ENCODE results near the gene FAT3. TPM values are rescaled to one million over a fixed set of nuclear protein-coding genes. Genes with fewer than 3 reads are reported as not detected.

FAT3 gene
- total and polyA plus RNA-seq, 2 of the 4 experiments (the other 2 are of a cell fraction): 0.53 to 2.9 TPM

DNA sequence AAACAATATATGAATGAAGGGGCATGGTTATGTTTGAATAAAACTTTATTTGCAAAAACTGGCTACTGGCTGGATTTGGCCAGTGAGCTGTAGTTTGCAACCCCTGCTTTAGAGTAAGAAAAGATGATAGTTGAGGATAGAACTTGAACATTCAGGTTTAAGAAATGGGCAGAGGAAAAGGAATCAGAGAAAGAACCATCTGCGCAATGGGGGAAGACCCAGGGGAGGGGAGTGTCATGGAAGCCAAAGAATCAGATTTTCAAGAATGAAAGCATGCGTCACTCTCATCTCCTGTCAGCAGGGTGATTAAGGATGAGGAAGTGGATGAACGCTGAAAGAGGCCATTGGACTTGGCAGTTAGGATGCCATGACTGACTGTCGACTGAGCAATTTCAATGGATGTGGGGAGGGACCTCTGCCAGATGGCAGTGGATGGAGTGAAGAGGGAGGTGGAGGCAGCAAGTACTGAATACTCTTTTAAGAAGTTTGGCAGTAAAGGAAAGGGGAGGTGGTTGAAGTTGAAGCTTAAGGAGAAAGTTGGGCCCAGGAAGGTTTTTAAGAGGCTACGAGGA, 21.2 kb downstream of the FAT3 start:
- no peak overlapping the region for H3K4ac ChIP-seq (ENCODE audit: low read depth, low read length)
- no peaks in the 10 kb centered on the region for H4K20me1 ChIP-seq (ENCODE audit: insufficient read depth, low read length)
- H3K4me2 ChIP-seq (ENCODE audit: low read depth, low read length): no peak overlapping the region
- H3K27ac ChIP-seq (ENCODE audit: insufficient read depth, low read length): no peak overlapping the region
- H3K23ac ChIP-seq (ENCODE audit: low read depth, low read length): no peak overlapping the region
- H2BK15ac ChIP-seq (ENCODE audit: low read depth, low read length): no peak overlapping the region
- no peaks in the 10 kb centered on the region for H3K9me1 ChIP-seq (ENCODE audit: insufficient read depth, low read length)
- H3K27me3 ChIP-seq (ENCODE audit: control insufficient read depth, insufficient read depth, low read length): no peaks in the 10 kb centered on the region
- no peak overlapping the region for H4K5ac ChIP-seq (ENCODE audit: low read depth, low read length)
- ChIA-PET CTCF (no interaction called here), POLR2A (ENCODE audit: unreplicated experiment) (no interaction called here)
- TF ChIP-seq RAD21 (IDR thresholded peaks at IDR 0.05; ENCODE audit: low read length) (no peak), FOS (IDR thresholded peaks at IDR 0.05; ENCODE audit: low read depth, low read length) (no peak), RCOR1 (IDR thresholded peaks at IDR 0.05; ENCODE audit: insufficient replicate concordance, low read length) (no peak), MXI1 (IDR thresholded peaks at IDR 0.05; ENCODE audit: borderline replicate concordance, low read depth, low read length) (no peak), POLR2A (IDR thresholded peaks at IDR 0.05; ENCODE audit: low read depth, low read length) (no peak), MAFK (IDR thresholded peaks at IDR 0.05; ENCODE audit: low read depth, low read length) (no peak)
- H3K79me1 ChIP-seq (ENCODE audit: low read depth in 1 of 2, low read length in 2 of 2): no peaks in the 10 kb centered on the region
- dilution Hi-C loops (cut with HindIII; ENCODE audit: low sequenced_read_pairs, unreplicated experiment): no loop called here
- no peak overlapping the region for H3K18ac ChIP-seq (ENCODE audit: low read depth, low read length)
- no peaks in the 10 kb centered on the region for H3K4me1 ChIP-seq (ENCODE audit: control insufficient read depth, insufficient read depth, low read length)
- H2AK5ac ChIP-seq (ENCODE audit: low read depth, low read length): no peak overlapping the region
- BruUV-seq (replicated peaks): no TSS peak
- no peak overlapping the region for H3K9ac ChIP-seq (ENCODE audit: low read depth, low read length)
- DNase-seq (no peak), ATAC-seq (ENCODE audit: low read depth) (no peak)
- no peak overlapping the region for H2BK20ac ChIP-seq (ENCODE audit: low read depth, low read length)
- intact Hi-C loops (cut with micrococcal nuclease): no loop called here
- H3K36me3 ChIP-seq (ENCODE audit: control insufficient read depth, insufficient read depth, low read length): no peaks in the 10 kb centered on the region
- no peak overlapping the region for H2BK120ac ChIP-seq (ENCODE audit: low read depth, low read length)
- no peak overlapping the region for H4K91ac ChIP-seq (ENCODE audit: insufficient read depth, low read depth, low read length)
- H3K9me3 ChIP-seq (ENCODE audit: control insufficient read depth, insufficient read depth, low read length): no peaks in the 10 kb centered on the region
- H4K8ac ChIP-seq (ENCODE audit: low read depth in 2 of 2, low read length in 2 of 2): no peak overlapping the region
- no peak overlapping the region for H2AK9ac ChIP-seq (replicated peaks; ENCODE audit: low read depth, low read length, poor library complexity)
- WGBS, 2 experiments (ENCODE audit: extremely low coverage in 2 of 2, insufficient read length in 1 of 2): 86% methylated on average over 5 of the region's 5 CpGs; no CpG with 5 or more reads in 1 of the 2 experiments
- no peak overlapping the region for H3K14ac ChIP-seq (replicated peaks; ENCODE audit: low read depth, low read length)
- H3K56ac ChIP-seq (ENCODE audit: extremely low read depth, insufficient read depth, low read length): no peak overlapping the region
- no peak overlapping the region for H2AFZ ChIP-seq (replicated peaks; ENCODE audit: low read length, poor library complexity)
- no peak overlapping the region for H2BK5ac ChIP-seq (ENCODE audit: low read depth, low read length, poor library complexity, severe bottlenecking)
- in situ Hi-C loops (cut with MboI; ENCODE audit: low sequenced_read_pairs): no loop called here
- H3K4me3 ChIP-seq (ENCODE audit: insufficient read depth, low read depth, low read length): no peak overlapping the region

Measured in IMR-90 (cell line).